Amygdala (tissue), 56 donors: ENCODE results near the gene NUTM2A.
"Not testable (repeated sequence)": the region's sequence is repeated elsewhere in the genome, so short reads cannot be mapped to it uniquely, and the experiment has no call there.

Experiments
- DNase-seq, 56 donors: peaks; one replicate each; lab custom pipeline; 2025; lab: John Stamatoyannopoulos, UW

Gene NUTM2A

DNA sequence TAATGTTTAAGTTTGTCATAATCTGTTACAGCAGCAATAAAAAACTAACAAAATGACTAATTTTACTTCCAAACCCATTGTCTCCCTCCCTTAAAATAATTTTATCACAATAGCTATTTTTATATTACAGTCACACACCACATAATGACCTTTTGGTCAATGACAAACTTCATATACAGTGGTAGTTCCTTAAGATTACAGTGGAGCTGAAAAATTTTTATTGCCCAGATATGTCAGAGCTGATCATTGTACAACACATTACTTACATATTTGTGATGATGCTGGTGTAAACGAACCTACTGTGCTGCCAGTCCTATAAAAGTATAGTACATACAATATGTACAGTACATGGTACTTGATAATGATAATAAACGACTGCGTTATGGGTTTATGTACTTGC, 22.1 kb downstream of the NUTM2A start:
- DNase-seq, result not testable (repeated sequence)

DNA sequence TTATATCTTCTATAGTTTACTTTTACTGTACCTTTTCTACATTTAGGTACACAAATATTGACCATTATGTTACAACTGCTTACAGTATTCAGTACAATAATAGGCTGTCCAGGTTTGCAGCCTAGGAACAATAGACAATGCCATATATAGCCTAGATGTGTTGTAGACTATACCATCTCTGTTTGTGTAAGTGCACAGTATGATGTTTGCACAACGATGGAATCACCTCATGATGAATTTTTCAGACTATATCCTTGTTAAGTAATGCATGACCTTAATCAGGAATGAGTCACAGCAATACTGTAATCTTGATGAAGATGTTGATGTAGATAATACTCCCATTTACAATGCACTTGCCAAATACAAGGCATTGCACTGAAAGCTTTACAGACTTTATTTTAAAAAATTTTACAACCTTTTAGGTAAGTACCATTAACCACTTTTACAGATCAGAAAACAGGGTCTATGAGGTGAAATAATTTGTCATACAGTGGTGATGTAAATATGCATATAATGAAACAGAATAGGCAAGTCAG, 23.6 kb downstream of the NUTM2A start:
- not testable (repeated sequence) for DNase-seq

DNA sequence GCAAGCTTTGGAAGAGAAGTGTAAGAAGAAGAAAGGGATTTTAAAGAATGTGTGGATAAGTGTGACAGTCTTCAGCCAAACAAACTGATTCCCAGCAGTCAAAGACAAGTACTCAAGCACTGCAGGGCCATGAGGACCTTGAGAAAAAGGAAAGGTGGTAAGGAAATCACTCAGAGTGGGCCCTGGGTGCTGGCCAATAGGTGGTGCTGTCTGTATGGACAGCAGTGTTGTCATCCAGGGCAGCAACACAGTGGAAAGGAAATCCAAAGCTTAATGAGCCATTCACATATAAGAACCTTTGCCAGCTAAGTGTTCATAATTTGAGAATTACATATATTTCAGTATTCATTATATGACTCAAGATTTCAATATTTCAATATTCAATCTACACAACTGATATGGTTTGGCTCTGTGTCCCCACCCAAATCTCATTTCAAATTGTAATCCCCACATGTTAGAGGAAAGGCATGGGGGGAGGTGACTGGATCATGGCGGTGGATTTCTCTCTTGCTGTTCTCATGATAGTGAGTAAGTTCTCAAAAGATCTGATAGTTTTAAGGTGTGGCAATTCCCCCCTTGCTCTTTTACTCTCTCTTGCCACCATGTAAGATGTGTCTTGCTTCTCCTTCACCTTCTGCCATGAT, 55.6 kb downstream of the NUTM2A start:
- not testable (repeated sequence) for DNase-seq
